SK-N-MC (cell line): Measurements from ENCODE around the gene PAN3.

ENCODE experiments used
- EZH2 ChIP-seq: fragments of 200-600 bp; sonication (generic); IDR thresholded peaks from one replicate; pipeline ENCODE4 v1.6.1; 2017; ENCODE audit warnings: antibody characterized with exemption
- FOXP2 ChIP-seq: optimal IDR thresholded peaks from 2 replicates; pipeline ENCODE3; 2011; ENCODE audit warnings: mild to moderate bottlenecking, moderate library complexity; ENCODE audit not compliant: insufficient read depth; ENCODE audit errors: extremely low read length, control extremely low read depth
- POLR2AphosphoS5 ChIP-seq: IDR thresholded peaks from 2 replicates; pipeline ENCODE4 v1.6.1; 2012; ENCODE audit warnings: mild to moderate bottlenecking, low read depth, low read length, borderline replicate concordance

GRCh38 chr13:28121224-28121623, 17.1 kb upstream of the PAN3 start:
- TF ChIP-seq EZH2 = no peak
- TF ChIP-seq POLR2AphosphoS5 = no peak
- TF ChIP-seq FOXP2 = no peak
